Activated CD4-positive, alpha-beta T cell treated with anti-CD3 and anti-CD28 coated beads for 4 hours (primary cell): ENCODE data around the gene USP8.
A peak's percentile ranks its signal among the peaks of the same experiment; 100 is the strongest.
"Not testable (repeated sequence)": the region's sequence is repeated elsewhere in the genome, so short reads cannot be mapped to it uniquely, and the experiment has no call there.

Experiments
- DNase-seq, 2 donors: peaks; one replicate each; pipeline ENCODE4 v3.0.0-alpha.2; 2020

Gene USP8

GRCh38 chr15:50424066-50424890, at the start of gene USP8:
TSS of gene USP8 (plus strand) at chr15:50424405. CDS start at chr15:50439074, 14,669 bp downstream.
- DNase-seq = peak; percentile 87 to 90

GRCh38 chr15:50377867-50378751, 46.1 kb upstream of the USP8 start:
- no peak for DNase-seq

DNA sequence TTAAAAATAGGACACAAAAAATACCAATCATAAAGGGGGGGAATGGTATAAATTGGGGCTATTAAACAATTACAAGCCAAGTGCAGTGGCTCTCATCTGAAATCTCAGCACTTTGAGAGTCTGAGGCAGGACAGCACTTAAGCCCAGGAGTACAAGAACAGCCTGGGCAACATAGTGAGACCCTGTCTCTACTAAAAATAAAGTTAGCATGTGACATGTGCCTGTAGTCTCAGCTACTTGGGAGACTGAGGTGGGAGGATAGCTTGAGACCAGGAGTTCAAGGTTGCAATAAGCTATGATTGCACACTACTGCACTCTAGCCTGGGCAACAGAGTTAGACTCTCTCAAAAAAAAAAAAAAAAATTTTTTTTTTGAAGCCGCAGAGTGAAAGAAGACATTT, 45.4 kb upstream of the USP8 start:
- DNase-seq = no peak

GRCh38 chr15:50379413-50379812, 44.8 kb upstream of the USP8 start:
- not testable (repeated sequence) for DNase-seq

- no peak for DNase-seq
Observed at GRCh38 chr15:50380089-50380488, 44.1 kb upstream of the USP8 start.

DNA sequence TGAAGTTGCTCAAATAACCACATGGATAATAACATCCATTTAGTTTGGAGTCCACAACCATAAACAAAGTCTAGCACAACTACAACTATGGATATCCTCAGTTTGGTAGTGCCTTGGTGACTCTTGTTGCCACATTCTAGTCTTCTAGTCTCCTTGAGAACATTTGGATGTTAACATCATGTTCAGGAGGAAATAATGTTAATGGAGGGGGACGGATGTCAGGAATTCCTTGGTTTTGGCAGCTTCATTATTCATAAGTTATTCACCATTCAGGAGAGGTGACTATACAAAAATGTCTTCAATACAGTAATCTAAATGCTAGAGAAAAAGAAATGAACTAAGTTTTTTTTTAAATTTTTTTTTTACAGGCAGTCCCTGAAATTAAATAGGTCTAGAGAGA, 42.8 kb upstream of the USP8 start:
- no peak for DNase-seq

- DNase-seq = not testable (repeated sequence)
Observed at GRCh38 chr15:50382408-50382807, 41.8 kb upstream of the USP8 start.

DNA sequence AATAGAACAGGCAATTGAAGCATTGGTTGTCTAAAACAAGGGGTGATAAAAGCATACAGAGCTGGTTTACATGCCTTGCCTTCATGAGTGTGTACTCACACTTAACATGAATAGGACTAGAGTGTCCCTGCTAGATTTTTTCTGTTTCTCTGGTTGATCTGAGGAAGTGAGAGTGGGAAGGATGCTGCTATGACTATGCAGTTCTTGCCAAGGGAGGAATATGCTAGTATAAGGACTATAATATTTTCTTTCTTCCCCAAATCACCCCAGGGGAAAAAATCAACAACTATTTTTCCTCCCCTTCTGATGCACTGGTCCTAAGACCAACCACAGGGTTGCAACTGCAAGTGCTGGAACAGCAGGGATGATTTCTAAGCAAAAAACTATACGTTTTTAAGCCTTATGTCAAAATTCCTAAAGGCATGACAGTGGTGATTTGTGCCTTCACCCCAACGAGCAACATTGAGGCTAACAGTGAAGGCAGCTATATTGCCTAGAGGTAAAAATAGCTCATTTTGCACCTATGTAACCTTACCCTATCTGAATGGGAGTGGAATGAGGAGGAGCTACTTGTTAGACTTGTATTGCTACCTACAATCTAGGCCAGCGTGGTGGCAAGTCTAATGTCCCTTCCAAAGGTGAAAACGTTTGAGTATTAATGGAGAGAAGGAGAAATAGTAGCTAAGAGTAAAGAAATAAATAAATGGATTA, 33.5 kb upstream of the USP8 start:
- DNase-seq = no peak

- not testable (repeated sequence) for DNase-seq
Observed at GRCh38 chr15:50391561-50391960, 32.6 kb upstream of the USP8 start.

- no peak for DNase-seq
Observed at GRCh38 chr15:50411870-50412269, 12.3 kb upstream of the USP8 start.

GRCh38 chr15:50414624-50415023, 9.6 kb upstream of the USP8 start:
- DNase-seq = no peak

DNA sequence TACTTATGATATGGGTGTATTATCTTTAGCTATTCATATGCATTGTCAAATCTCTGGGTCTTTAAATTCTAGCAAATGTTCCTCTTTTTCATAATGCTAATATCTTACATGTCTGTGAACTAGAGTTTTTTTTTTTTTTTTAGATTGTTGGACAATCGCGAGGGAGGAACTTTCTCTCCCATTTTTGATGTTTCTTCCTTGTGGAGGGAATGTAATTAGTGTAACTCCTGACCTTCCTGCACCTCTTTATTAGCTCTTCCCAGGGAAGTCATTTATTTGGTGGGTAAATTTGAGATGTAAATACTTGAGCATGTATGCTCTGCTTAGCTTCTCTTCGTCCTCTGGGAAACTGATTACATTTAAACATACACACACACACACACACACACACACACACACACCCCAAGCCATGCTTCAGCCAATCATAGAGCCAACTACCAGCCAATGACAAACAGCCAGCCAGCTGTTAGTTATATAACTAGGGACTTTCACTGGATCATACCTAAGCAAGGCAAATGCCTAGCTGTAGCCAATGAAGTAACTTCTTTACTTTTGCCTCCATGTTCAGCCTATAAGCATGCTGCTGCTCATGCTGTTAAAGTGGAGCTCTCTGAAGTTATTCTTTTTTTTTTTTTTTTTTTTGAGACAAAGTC, 8.3 kb upstream of the USP8 start:
- no peak for DNase-seq

GRCh38 chr15:50416890-50417289, 7.3 kb upstream of the USP8 start:
- DNase-seq = no peak

GRCh38 chr15:50418041-50418583, 6.1 kb upstream of the USP8 start:
- DNase-seq = no peak

GRCh38 chr15:50425219-50425618, 1.0 kb downstream of the USP8 start:
- no peak for DNase-seq

DNA sequence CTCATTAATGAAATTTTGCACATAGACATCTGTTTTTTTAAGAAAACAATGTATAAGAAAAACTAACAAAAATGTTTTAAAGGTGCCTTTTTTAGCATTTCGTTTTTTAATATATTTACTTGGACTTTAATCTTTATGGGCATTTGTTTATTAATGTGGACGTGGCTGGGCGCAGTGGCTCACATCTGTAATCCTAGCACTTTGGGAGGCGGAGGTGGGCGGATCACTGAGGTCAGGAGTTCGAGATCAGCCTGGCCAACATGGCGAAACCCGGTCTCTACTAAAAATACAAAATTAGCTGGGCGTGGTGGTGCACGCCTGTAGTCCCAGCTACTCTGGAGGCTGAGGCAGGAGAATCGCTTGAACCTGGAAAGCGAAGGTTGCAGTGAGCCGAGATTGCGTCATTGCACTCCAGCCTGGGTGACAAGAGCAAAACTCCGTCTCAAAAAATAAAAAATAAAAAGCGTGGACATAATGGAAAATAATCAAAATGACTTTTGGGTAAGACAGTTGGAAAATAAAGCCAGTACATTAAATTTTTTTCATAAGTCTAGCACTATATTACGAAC, 1.6 kb downstream of the USP8 start:
- DNase-seq = not testable (repeated sequence)

DNA sequence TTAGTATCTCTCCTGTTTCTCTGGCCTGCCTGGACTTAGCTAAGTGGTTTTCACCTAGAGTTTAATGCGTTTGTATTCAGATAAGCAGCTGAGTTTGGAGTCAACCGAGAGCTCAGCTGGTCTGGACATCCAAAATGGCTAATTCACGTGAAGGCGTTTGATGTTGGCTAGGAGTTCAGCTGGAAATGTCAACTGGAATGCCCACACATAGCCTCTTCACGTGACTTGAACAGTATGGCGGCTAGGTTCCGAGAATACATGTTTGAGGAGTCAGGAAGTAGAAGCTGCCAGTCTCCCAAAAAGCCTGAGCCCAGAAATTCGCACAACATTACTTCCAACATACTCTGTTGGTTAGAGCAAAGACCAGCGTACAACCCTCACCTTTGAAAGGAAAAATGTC, 2.2 kb downstream of the USP8 start:
- no peak for DNase-seq

DNA sequence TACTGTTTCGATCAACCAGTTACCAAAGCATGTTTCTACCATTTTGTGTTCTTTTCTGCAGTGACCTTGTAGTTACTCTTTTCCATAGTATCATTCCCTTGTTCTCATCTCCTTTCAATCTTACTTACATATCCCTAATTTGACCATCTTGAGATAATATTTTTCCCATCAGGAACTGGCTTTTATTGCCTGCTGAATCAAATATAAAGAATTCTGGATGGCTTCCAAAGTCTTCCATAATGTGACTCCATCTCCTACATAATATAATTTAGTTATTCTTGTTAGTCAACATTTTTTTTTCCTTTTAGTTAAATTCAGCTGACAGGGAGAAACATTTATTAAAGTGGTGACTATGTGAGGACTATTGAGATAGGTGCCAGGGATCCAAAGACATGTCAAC, 7.0 kb downstream of the USP8 start:
- DNase-seq = no peak

GRCh38 chr15:50432230-50432629, 8.0 kb downstream of the USP8 start:
- no peak for DNase-seq

GRCh38 chr15:50435772-50436171, 11.6 kb downstream of the USP8 start:
- DNase-seq = no peak

- no peak for DNase-seq
Observed at GRCh38 chr15:50438251-50438650, 14.0 kb downstream of the USP8 start.

- no peak for DNase-seq
Observed at GRCh38 chr15:50440932-50441331, 16.7 kb downstream of the USP8 start.
